Umbilical cord (tissue), 2 donors: ENCODE data around the gene DHX34. TPM values are rescaled to one million over a fixed set of nuclear protein-coding genes. Genes with fewer than 3 reads are reported as not detected.
"Not testable (repeated sequence)": the region's sequence is repeated elsewhere in the genome, so short reads cannot be mapped to it uniquely, and the experiment has no call there.

Experiments used
- DNase-seq: peaks from one replicate; pipeline ENCODE4 v3.0.0-alpha.2; 2015; ENCODE audit warnings: low spot score
- total RNA-seq: library from RNA; depleted of rRNA; stranded (reverse); fragments of >200 nt; gene quantifications from one replicate; pipeline ENCODE4 v1.2.3, GENCODE V29; 2014; ENCODE audit warnings: low replicate concordance; ENCODE audit not compliant: insufficient read depth

DHX34 gene
- total RNA-seq, 1 donor from 2014 or later, result 10.1 TPM

GRCh38 chr19:47389150-47389556 is 40.0 kb downstream of the DHX34 start:
- DNase-seq, result no peak

DNA sequence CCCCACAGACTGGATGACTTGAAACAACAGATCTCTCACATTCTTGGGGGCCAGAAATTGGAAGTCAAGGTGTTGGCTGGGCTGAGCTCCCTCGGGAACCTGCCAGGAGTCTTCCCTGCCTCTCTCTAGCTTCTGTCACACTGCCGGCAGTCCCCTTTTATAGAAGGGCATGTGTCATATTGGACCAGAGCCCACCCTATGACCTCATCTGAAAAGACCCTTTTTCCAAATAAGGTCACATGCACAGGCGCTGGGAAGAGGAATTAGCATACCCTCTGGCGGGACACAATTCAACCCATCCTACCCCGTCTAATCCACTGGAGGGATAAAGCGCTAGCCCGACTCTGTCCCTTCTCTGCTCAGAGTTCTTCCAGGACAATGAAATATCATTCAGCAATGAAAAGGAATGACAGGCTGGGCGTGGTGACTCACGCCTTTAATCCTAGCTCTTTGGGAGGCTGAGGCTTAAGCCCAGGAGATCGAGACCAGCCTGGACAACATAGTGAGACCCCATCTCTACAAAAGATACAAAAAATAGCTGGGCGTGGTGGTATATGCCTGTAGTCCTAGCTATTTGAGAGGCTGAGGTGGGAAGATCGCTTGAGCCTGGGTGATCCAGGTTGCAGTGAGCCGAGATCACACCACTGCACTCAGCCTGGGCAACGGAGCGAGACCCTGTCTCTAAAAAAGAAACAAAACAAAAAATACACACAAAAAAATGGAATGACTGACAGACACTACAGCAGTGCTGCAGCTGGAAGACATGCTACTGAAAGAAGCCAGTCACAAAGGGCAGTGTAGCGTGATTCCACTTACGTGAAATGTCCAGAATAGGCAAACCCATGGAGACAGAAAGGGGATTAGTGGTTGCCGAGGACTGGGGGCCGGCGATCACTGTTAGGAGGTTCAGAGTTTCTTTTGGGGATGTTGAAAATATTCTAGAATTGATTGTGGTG is 41.7 kb downstream of the DHX34 start:
- DNase-seq, result no peak

- peak; percentile 43 for DNase-seq
Observed at GRCh38 chr19:47391510-47392223, 42.6 kb downstream of the DHX34 start.

GRCh38 chr19:47398707-47399597 is 49.8 kb downstream of the DHX34 start:
- DNase-seq, result no peak

DNA sequence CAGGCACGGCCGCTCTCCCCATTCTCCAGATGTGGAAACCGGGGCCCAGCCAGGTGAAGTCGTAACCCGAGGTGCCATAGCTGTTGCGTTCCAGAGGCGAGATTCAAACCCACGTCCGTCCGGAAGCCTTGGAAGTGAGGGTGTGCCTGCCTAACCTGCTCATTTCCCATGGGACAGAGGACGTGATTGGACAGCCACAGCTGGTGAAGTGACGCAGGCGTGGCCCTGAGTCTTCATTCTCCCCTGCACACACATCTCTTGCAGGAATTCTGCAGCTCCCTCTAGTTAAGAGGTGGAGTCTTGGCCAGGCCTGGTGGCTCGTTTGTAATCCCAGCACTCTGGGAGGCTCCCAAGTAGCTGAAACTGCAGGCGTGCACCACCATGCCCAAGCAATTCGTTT is 53.4 kb downstream of the DHX34 start:
- no peak for DNase-seq

GRCh38 chr19:47404334-47405196 is 55.5 kb downstream of the DHX34 start:
- no peak for DNase-seq

- no peak for DNase-seq
Observed at GRCh38 chr19:47405197-47405550, 56.1 kb downstream of the DHX34 start.

DNA sequence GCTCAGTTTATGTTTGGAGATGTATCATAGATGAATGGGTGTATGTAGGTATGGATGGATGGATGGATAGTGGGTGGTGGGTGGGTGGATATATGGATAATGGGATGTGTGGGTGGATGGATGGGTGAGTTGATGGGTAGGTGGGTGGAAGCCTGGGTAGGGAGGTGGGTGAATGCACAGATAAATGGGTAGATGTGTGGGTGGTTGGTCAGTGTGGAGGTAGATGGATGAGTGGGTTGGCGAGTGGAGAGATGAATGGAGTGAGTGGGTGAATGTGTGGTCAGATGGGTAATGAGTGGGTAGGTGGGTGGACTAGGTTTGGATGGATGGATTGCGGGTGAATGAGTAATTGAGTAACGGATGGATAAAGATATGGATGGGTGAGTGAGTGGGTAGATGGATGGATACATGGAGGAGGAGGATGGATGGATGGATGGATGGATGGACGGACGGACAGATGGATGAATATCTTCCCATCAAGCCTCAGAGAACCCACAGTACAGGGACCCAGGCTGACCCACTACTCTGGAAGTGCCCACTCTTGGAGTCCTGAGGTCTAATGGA is 56.8 kb downstream of the DHX34 start:
- no peak for DNase-seq

- DNase-seq, result no peak
Observed at GRCh38 chr19:47406711-47407416, 57.7 kb downstream of the DHX34 start.

GRCh38 chr19:47407417-47407774 is 58.3 kb downstream of the DHX34 start:
- DNase-seq, result no peak

DNA sequence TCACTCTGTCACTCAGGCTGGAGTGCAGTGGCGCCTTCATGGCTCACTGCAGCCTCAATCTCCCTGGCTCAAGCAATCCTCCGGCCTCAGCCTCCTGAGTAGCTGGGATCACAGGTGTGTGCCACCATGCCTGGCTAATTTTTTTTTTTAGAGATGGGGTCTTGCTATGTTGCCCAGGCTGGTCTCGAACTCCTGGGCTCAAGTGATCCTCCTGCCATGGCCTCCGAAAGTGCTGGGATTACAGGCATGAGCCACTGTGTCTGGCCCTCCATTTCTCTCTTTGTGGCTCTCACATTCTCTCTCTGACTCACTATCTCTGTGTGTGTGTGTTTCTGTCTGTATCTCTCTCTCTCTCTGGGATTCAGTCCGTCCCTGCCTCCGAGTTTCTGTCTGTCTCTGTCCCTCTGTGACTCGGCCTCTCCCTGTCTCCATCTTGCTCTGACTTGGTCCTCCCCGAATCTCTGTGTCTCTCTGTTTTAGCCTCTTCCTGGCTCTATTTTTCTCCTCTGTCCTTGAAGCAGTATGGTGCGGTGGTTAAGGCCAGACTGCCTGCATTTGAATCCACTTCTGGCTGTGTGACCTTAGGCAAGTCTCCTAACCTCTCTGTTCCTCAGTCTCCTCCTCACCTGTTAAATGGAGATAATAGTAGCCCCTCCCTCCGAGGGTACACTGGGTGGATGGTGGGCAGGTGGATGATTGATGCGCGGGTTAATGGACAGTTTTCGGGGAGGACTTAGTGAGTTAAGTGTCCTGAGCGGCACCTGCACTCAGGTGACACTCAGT is 59.2 kb downstream of the DHX34 start:
- DNase-seq, result no peak

DNA sequence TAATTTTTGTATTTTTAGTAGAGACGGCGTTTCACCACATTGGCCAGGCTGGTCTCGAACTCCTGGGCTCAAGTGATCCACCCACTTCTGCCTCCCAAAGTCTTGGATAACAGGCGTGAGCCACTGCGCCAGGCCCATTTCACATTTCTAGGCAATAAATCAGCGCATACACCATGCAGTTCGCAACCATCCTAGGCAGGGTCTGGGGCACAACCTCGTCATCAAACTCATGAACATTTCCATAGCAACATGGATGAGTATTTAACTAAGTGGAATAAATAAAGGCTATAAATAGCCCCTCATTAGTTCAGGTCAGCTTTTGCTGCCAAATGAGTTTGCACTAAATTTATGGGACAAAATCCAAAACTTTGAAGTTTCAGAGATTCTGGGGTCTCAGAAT is 62.0 kb downstream of the DHX34 start:
- DNase-seq, result no peak

DNA sequence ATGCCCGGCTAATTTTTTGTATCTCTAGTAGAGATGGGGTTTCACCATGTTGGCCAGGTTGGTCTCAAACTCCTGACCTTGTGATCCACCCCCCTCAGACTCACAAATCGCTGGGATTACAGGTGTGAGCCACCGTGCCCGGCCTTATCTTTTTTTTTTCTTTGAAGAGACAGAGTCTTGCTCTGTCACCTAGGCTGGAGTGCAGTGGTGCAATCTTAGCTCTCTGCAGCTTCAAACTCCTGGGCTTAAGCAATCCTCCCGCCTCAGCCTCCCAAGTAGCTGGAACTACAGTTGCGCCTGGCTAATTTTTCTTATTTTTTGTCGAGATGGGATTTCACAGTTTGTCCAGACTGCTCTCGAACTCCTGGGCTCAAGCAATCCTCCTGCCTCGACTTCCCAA is 62.6 kb downstream of the DHX34 start:
- DNase-seq, result not testable (repeated sequence)

DNA sequence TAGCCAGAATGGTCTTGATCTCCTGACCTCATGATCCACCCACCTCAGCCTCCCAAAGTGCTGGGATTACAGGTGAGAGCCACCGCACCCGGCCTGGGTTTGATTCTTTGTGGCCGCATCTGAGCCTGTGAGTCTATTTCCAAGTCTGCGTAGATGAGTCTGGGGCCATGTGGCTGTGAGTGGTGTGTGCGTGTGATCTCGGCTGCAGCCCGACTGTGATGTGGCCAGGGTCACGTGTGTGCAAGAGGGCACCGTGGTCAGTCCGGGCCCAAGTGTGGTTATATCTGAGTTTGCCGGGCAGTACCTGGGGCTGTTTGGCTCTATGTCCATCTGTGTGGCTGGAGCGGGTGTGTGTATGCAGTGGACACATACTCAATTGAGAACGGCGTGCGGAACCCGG is 64.8 kb downstream of the DHX34 start:
- DNase-seq, result no peak

GRCh38 chr19:47414469-47414868 is 65.4 kb downstream of the DHX34 start:
- no peak for DNase-seq

DNA sequence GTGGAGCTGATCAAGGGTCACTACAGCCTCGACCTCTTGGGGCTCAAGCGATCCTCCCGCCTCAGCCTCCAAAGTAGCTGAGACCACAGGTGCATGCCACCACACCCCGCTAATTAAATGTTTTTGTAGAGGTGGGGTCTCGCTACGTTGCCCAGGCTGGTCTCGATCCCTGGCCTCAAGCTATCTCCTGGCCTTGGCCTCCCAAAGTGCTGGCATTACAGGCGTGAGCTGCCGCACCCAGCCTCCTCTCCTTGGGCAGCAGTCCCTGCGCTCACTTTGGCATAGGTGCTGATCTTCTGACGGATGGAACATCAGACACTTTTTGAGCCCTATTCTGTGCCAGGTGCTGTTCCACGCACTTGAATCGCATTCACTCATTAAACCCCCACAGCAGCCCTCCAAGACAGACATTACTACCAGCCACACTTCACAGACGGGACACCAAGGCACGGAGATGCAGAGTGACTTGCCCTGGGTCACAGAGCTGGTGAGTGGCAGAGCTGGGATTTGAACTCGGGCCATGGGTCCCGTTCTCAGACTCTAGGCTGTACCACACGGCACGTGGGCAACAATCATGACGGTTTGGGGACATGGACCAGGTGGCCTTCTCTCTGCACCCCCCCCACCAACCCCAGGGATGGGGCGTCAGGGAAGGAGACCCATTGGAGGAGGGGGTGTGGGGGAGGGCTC is 67.0 kb downstream of the DHX34 start:
- no peak for DNase-seq

DNA sequence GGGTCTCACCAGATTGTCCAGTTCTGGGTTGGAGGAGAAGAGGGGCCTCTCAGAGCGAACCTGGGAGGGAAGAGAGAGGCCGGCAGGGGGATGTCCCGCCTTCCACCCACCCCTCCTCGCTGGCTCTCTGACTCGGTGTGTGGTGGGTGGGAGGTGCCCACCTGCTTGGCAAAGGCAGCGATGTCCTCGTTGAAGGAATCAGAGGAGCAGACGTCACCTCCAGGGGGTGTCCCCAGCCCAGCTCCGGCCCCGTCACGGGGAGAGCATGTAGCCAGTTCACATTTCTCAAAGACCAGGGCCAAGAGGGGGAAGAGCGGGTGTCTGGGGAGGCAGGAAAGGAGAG is 67.5 kb downstream of the DHX34 start:
- DNase-seq, result no peak

- DNase-seq, result no peak
Observed at GRCh38 chr19:47417107-47417745, 68.1 kb downstream of the DHX34 start.
